Tibial artery (tissue), 4 donors: ENCODE measurements around the gene NTSR1.

Experiments used
- DNase-seq, 2 donors: peaks; one replicate each; pipeline ENCODE4 v3.0.0-alpha.2; 2019
- H3K27ac ChIP-seq, 2 donors: fragments of 200-600 bp; sonication (generic) in 1 of 2; 1 replicate in 1 of 2; 2 replicates in 1 of 2; pipeline ENCODE4 v1.5.1; 2018 to 2019; ENCODE audit warnings: mild to moderate bottlenecking in 1 of 2
- H3K27me3 ChIP-seq, 2 donors: fragments of 200-600 bp; sonication (generic) in 1 of 2; one replicate each; pipeline versions ENCODE4 v1.5.1 to v1.6.0; 2016 to 2019
- H3K36me3 ChIP-seq, 3 donors: fragments of 200-600 bp; sonication (generic) in 2 of 3; one replicate each; pipeline ENCODE4 v1.5.1; 2016 to 2019; ENCODE audit warnings: mild to moderate bottlenecking in 2 of 3
- H3K4me1 ChIP-seq, 4 donors: fragments of 200-600 bp; sonication (generic) in 2 of 4; 1 replicate in 3 of 4; 2 replicates in 1 of 4; pipeline ENCODE4 v1.5.1; 2016 to 2019
- H3K4me3 ChIP-seq, 2 donors: fragments of 200-600 bp; sonication (generic) in 1 of 2; 1 replicate in 1 of 2; 2 replicates in 1 of 2; pipeline ENCODE4 v1.5.1; 2018 to 2019; ENCODE audit warnings: mild to moderate bottlenecking in 2 of 2
- H3K9me3 ChIP-seq, 3 donors: fragments of 200-600 bp; sonication (generic) in 1 of 3; one replicate each; pipeline ENCODE4 v1.5.1; 2016 to 2019
- intact Hi-C: fragments of 100-400 bp; cut with DNase I; formaldehyde crosslinking; loops from one replicate; pipeline ENCODE4 v1.15.0; 2023; ENCODE audit warnings: low total_unique reads
- TF ChIP-seq, protein P1 (sequence below), 2 experiments: fragments of 200-600 bp in 1 of 2; fragments of 450-650 bp in 1 of 2; IDR thresholded peaks; one replicate each; pipeline ENCODE4 v1.5.1; 2017 to 2019; ENCODE audit warnings: antibody characterized with exemption in 2 of 2, mild to moderate bottlenecking in 1 of 2, moderate library complexity in 1 of 2

Gene NTSR1

GRCh38 chr20:62718546-62718945 lies 9.9 kb downstream of the NTSR1 start:
- Histone ChIP-seq H3K27ac (no peak overlapping the region), H3K4me1 (no peaks in the 10 kb centered on the region), H3K4me3 (no peak overlapping the region), H3K9me3 (peaks cover 3 to 31% (median 23%) of the 10 kb centered on the region in 3 donors), H3K36me3 (no peaks in the 10 kb centered on the region), H3K27me3 (peaks cover 0 to 46% of the 10 kb centered on the region in 2 donors)
- TF ChIP-seq, protein P1, sequence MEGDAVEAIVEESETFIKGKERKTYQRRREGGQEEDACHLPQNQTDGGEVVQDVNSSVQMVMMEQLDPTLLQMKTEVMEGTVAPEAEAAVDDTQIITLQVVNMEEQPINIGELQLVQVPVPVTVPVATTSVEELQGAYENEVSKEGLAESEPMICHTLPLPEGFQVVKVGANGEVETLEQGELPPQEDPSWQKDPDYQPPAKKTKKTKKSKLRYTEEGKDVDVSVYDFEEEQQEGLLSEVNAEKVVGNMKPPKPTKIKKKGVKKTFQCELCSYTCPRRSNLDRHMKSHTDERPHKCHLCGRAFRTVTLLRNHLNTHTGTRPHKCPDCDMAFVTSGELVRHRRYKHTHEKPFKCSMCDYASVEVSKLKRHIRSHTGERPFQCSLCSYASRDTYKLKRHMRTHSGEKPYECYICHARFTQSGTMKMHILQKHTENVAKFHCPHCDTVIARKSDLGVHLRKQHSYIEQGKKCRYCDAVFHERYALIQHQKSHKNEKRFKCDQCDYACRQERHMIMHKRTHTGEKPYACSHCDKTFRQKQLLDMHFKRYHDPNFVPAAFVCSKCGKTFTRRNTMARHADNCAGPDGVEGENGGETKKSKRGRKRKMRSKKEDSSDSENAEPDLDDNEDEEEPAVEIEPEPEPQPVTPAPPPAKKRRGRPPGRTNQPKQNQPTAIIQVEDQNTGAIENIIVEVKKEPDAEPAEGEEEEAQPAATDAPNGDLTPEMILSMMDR (IDR thresholded peaks at IDR 0.05), result no peak
- no peak for DNase-seq
- intact Hi-C loops, result no loop called here

GRCh38 chr20:62719250-62719935 lies 10.8 kb downstream of the NTSR1 start:
- H3K36me3 ChIP-seq, result no peaks in the 10 kb centered on the region
- TF ChIP-seq, protein P1 (IDR thresholded peaks at IDR 0.05), result no peak
- peaks cover 0 to 46% of the 10 kb centered on the region in 2 donors for H3K27me3 ChIP-seq
- no peak overlapping the region for H3K27ac ChIP-seq
- no peak for DNase-seq
- H3K9me3 ChIP-seq, result peaks cover 3 to 31% (median 23%) of the 10 kb centered on the region in 3 donors
- H3K4me1 ChIP-seq, result no peaks in the 10 kb centered on the region
- no peak overlapping the region for H3K4me3 ChIP-seq
- intact Hi-C loops, result no loop called here

DNA sequence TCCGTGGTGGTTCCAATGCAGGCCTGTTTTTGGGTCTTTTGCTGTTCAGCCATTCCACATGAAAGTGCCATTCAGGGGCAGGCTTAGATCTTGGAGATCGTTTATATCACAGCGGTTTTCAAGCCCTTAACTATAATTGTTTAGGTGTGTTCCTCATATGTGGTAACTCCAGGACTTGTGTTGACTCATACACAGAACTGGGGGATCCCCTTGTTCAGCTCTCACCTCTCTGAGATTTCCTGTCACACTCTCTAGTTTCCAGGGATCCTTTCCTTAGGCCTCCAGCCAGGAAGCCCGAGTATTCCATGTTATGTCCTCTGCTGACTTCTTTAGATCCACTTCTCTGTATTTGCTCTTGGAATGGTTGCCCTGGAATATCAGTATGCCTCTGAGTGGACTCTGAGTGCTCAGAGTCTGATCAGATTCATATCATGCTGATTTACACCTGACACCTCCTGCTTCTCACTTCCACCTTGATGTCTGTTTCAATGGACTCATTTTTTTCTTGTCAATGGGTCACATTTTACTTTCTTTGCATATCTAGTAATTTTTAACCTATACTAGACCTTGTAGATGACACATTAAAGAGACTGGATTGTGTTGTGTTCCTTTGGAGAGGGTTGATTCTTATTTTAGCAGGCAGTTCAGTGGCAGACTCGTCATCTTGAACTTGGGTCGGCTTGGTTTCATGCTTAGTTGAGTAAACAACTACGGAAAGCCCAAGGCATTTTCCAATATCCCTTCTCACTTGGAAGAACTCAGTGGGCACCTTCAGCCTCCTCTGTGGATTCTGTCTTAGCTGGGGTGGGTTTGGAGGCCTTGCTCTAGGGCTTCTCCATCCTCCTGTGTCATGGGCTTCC lies 13.1 kb downstream of the NTSR1 start:
- Histone ChIP-seq H3K27ac (no peak overlapping the region), H3K4me3 (no peak overlapping the region), H3K36me3 (no peaks in the 10 kb centered on the region), H3K4me1 (no peaks in the 10 kb centered on the region), H3K9me3 (peaks cover 3 to 31% (median 23%) of the 10 kb centered on the region in 3 donors), H3K27me3 (peaks cover 0 to 49% of the 10 kb centered on the region in 2 donors)
- TF ChIP-seq, protein P1 (IDR thresholded peaks at IDR 0.05), result no peak
- intact Hi-C loops, result no loop called here
- DNase-seq, result no peak

DNA sequence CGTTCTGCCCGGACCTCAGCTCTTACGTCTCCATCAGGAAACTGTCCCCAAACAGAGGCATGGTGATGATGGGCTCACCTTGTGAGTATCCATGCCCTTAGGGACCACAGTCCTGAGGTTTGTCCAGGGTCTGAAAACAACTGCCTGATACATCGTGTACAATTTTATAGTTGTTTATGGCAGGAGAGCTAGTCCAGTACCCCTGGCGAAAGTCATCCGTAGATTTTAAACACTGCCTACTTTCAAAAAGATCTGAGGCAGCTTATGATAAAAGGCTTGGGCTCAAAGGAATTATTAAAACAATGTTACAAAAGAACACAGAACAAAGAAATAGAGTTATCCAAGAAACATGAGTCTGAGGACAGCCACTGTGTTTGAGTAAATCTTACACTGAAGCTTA lies 14.0 kb downstream of the NTSR1 start:
- intact Hi-C loops, result no loop called here
- Histone ChIP-seq H3K9me3 (peaks cover 3 to 31% (median 23%) of the 10 kb centered on the region in 3 donors), H3K27me3 (peaks cover 0 to 49% of the 10 kb centered on the region in 2 donors), H3K4me3 (no peak overlapping the region), H3K4me1 (no peaks in the 10 kb centered on the region), H3K27ac (no peak overlapping the region), H3K36me3 (no peaks in the 10 kb centered on the region)
- DNase-seq, result no peak
- TF ChIP-seq, protein P1 (IDR thresholded peaks at IDR 0.05), result no peak

DNA sequence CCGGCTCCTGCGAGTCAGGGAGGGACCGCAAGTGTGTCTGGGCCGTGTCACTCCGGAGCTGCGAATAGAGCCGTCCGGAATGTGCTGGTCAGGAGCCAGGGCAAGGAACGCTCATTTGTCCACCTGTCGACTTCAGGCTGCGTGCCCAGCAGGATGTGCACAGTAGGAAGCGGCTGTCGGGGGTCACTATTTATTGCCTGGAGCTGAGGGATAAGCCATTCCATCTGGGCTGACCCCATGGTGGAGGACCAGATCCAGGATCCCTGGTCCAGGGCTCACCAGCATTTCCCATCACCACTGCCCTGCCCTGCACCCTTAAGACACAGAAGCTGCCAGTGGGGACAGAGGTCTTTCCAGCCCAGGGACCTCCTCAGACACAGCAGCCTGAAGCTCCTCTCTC lies 14.7 kb downstream of the NTSR1 start:
- TF ChIP-seq, protein P1 (IDR thresholded peaks at IDR 0.05), result no peak
- intact Hi-C loops, result no loop called here
- H3K4me3 ChIP-seq, result no peak overlapping the region
- H3K36me3 ChIP-seq, result no peaks in the 10 kb centered on the region
- H3K27ac ChIP-seq, result no peak overlapping the region
- peaks cover 3 to 31% (median 23%) of the 10 kb centered on the region in 3 donors for H3K9me3 ChIP-seq
- H3K27me3 ChIP-seq, result peaks cover 0 to 51% of the 10 kb centered on the region in 2 donors
- no peaks in the 10 kb centered on the region for H3K4me1 ChIP-seq
- no peak for DNase-seq
